HEK293 (cell line): ENCODE measurements around the gene LNP1.

Experiments
- CTCF ChIA-PET: fragments of 350-600 bp; formaldehyde crosslinking; extraction: SDS; loops from one replicate; lab custom pipeline; 2021; ENCODE audit warnings: antibody characterized with exemption; lab: Yijun Ruan, JAX
- POLR2A ChIA-PET: fragments of 300-600 bp; formaldehyde crosslinking; extraction: SDS; loops from one replicate; lab custom pipeline; 2020; ENCODE audit warnings: antibody characterized with exemption, inconsistent platforms; lab: Yijun Ruan, JAX
- H3K27ac ChIP-seq: fragments of 200-500 bp; sonication (Bioruptor generic); 2 replicates; pipeline ENCODE4 v1.5.1; 2014; ENCODE audit warnings: low read depth, low read length, control low read depth, inconsistent platforms; ENCODE audit errors: extremely low read depth
- H3K36me3 ChIP-seq, 2 experiments: fragments of 200-500 bp in 1 of 2; sonication (Bioruptor generic) in 1 of 2; 1 replicate in 1 of 2; 2 replicates in 1 of 2; pipeline ENCODE4 v1.5.1; 2014 to 2017; ENCODE audit warnings: inconsistent platforms in 2 of 2, low read length in 2 of 2; ENCODE audit not compliant: control insufficient read depth in 2 of 2, insufficient read depth in 1 of 2
- H3K4me1 ChIP-seq: fragments of 200-500 bp; sonication (Bioruptor generic); 2 replicates; pipeline ENCODE4 v1.5.1; 2014; ENCODE audit warnings: mild to moderate bottlenecking, low read length, inconsistent platforms; ENCODE audit not compliant: control insufficient read depth, insufficient read depth
- H3K4me3 ChIP-seq: 2 replicates; pipeline ENCODE4 v1.5.1; 2011; ENCODE audit warnings: low read depth, mild to moderate bottlenecking, control low read depth, low read length, moderate library complexity
- H3K9me3 ChIP-seq: fragments of 200-500 bp; sonication (Bioruptor generic); 2 replicates; pipeline ENCODE4 v1.5.1; 2014; ENCODE audit warnings: low read depth, low read length, inconsistent platforms; ENCODE audit not compliant: control insufficient read depth, insufficient read depth
- BCL11B ChIP-seq: fragments of 450-650 bp; formaldehyde crosslinking; IDR thresholded peaks from 2 replicates; pipeline ENCODE4 v1.5.1; 2016; ENCODE audit warnings: low read depth, missing biosample characterization, missing genetic modification characterization
- CTCF ChIP-seq: fragments of 450-650 bp; formaldehyde crosslinking; IDR thresholded peaks from 2 replicates; pipeline ENCODE4 v1.5.1; 2016; ENCODE audit warnings: missing biosample characterization, missing genetic modification characterization
- GFI1B ChIP-seq: fragments of 450-650 bp; formaldehyde crosslinking; IDR thresholded peaks from 2 replicates; pipeline ENCODE4 v1.5.1; 2016; ENCODE audit warnings: missing biosample characterization, missing genetic modification characterization
- GLI4 ChIP-seq: fragments of 450-650 bp; formaldehyde crosslinking; IDR thresholded peaks from 2 replicates; pipeline ENCODE4 v1.5.1; 2016; ENCODE audit warnings: missing biosample characterization, missing genetic modification characterization
- GLIS1 ChIP-seq: fragments of 450-650 bp; formaldehyde crosslinking; IDR thresholded peaks from 2 replicates; pipeline ENCODE4 v1.5.1; 2016; ENCODE audit warnings: missing biosample characterization, missing genetic modification characterization
- INSM2 ChIP-seq: fragments of 450-650 bp; formaldehyde crosslinking; IDR thresholded peaks from 2 replicates; pipeline ENCODE4 v1.5.1; 2016; ENCODE audit warnings: missing biosample characterization, missing genetic modification characterization
- MEIS1 ChIP-seq: sonication (generic); formaldehyde crosslinking; IDR thresholded peaks from 2 replicates; pipeline ENCODE4 v1.8.1; 2022; ENCODE audit warnings: missing genetic modification reagents, mild to moderate bottlenecking, borderline replicate concordance
- MZF1 ChIP-seq: fragments of 450-650 bp; formaldehyde crosslinking; IDR thresholded peaks from 2 replicates; pipeline ENCODE4 v1.5.1; 2017; ENCODE audit warnings: missing biosample characterization, missing genetic modification characterization, borderline replicate concordance
- OVOL3 ChIP-seq: fragments of 450-650 bp; formaldehyde crosslinking; IDR thresholded peaks from 2 replicates; pipeline ENCODE4 v1.5.1; 2016; ENCODE audit warnings: missing biosample characterization, missing genetic modification characterization
- PRDM10 ChIP-seq: fragments of 450-650 bp; formaldehyde crosslinking; IDR thresholded peaks from 2 replicates; pipeline ENCODE4 v1.5.1; 2016; ENCODE audit warnings: missing biosample characterization, missing genetic modification characterization
- ZBTB10 ChIP-seq: fragments of 450-650 bp; formaldehyde crosslinking; IDR thresholded peaks from 2 replicates; pipeline ENCODE4 v1.5.1; 2016; ENCODE audit warnings: missing biosample characterization, missing genetic modification characterization
- ZBTB17 ChIP-seq: fragments of 450-650 bp; formaldehyde crosslinking; IDR thresholded peaks from 2 replicates; pipeline ENCODE4 v1.5.1; 2016; ENCODE audit warnings: missing biosample characterization, missing genetic modification characterization
- ZBTB20 ChIP-seq: fragments of 450-650 bp; formaldehyde crosslinking; IDR thresholded peaks from 2 replicates; pipeline ENCODE4 v1.5.1; 2016; ENCODE audit warnings: missing biosample characterization, missing genetic modification characterization
- ZBTB21 ChIP-seq: fragments of 450-650 bp; formaldehyde crosslinking; IDR thresholded peaks from 2 replicates; pipeline ENCODE4 v1.5.1; 2017; ENCODE audit warnings: missing biosample characterization, missing genetic modification characterization
- ZFP41 ChIP-seq: fragments of 450-650 bp; formaldehyde crosslinking; IDR thresholded peaks from 2 replicates; pipeline ENCODE4 v1.5.1; 2016; ENCODE audit warnings: missing biosample characterization, missing genetic modification characterization, borderline replicate concordance
- ZNF146 ChIP-seq: fragments of 450-650 bp; formaldehyde crosslinking; IDR thresholded peaks from 2 replicates; pipeline ENCODE4 v1.5.1; 2016; ENCODE audit warnings: missing biosample characterization, missing genetic modification characterization
- ZNF2 ChIP-seq: fragments of 450-650 bp; formaldehyde crosslinking; IDR thresholded peaks from 2 replicates; pipeline ENCODE4 v1.5.1; 2016; ENCODE audit warnings: missing biosample characterization, missing genetic modification characterization
- ZNF24 ChIP-seq: fragments of 450-650 bp; formaldehyde crosslinking; IDR thresholded peaks from 2 replicates; pipeline ENCODE4 v1.5.1; 2016; ENCODE audit warnings: missing biosample characterization, missing genetic modification characterization
- ZNF311 ChIP-seq: fragments of 450-650 bp; formaldehyde crosslinking; IDR thresholded peaks from 2 replicates; pipeline ENCODE4 v1.5.1; 2017; ENCODE audit warnings: missing biosample characterization, missing genetic modification characterization, borderline replicate concordance
- ZNF341 ChIP-seq: fragments of 450-650 bp; formaldehyde crosslinking; IDR thresholded peaks from 2 replicates; pipeline ENCODE4; 2016; ENCODE audit warnings: low read depth, missing biosample characterization, missing genetic modification characterization
- ZNF501 ChIP-seq: fragments of 450-650 bp; formaldehyde crosslinking; IDR thresholded peaks from 2 replicates; pipeline ENCODE4 v1.5.1; 2016; ENCODE audit warnings: missing biosample characterization, missing genetic modification characterization
- ZNF514 ChIP-seq: fragments of 450-650 bp; formaldehyde crosslinking; IDR thresholded peaks from 2 replicates; pipeline ENCODE4 v1.5.1; 2016; ENCODE audit warnings: missing biosample characterization, missing genetic modification characterization
- ZNF544 ChIP-seq: fragments of 450-650 bp; formaldehyde crosslinking; IDR thresholded peaks from 2 replicates; pipeline ENCODE4 v1.5.0; 2017; ENCODE audit warnings: missing biosample characterization, missing genetic modification characterization
- ZNF585B ChIP-seq: fragments of 450-650 bp; formaldehyde crosslinking; IDR thresholded peaks from 2 replicates; pipeline ENCODE4 v1.5.1; 2016; ENCODE audit warnings: missing biosample characterization, missing genetic modification characterization
- ZNF600 ChIP-seq: fragments of 450-650 bp; formaldehyde crosslinking; IDR thresholded peaks from 2 replicates; pipeline ENCODE4 v1.5.1; 2016; ENCODE audit warnings: missing biosample characterization, missing genetic modification characterization
- ZNF623 ChIP-seq: fragments of 450-650 bp; formaldehyde crosslinking; IDR thresholded peaks from 2 replicates; pipeline ENCODE4 v1.5.1; 2016; ENCODE audit warnings: missing biosample characterization, missing genetic modification characterization
- ZNF626 ChIP-seq: fragments of 450-650 bp; sonication (Bioruptor Pico); formaldehyde crosslinking; IDR thresholded peaks from 2 replicates; pipeline ENCODE4 v1.5.1; 2018; ENCODE audit warnings: missing biosample characterization, missing genetic modification characterization, inconsistent platforms

LNP1 gene

GRCh38 chr3:100400419-100400779, 940 bp upstream of the LNP1 start:
- ChIA-PET CTCF (no interaction called here), POLR2A (interaction anchor here (1.5 kb wide), 1 partner anchor 20 kb away, joined by 3 read pairs; no protein-coding TSS in a partner anchor)
- Histone ChIP-seq H3K4me3 (peak overlapping the region; percentile 99), H3K4me1 (no peaks in the 10 kb centered on the region), H3K9me3 (no peaks in the 10 kb centered on the region), H3K36me3 (no peaks in the 10 kb centered on the region), H3K27ac (peak overlapping the region; percentile 13; the same call in 1 of the 2 replicates)
- no peak for TF ChIP-seq ZFP41 (tag by site-specific recombination)
- peak; percentile 21; the same call in 1 of the 2 replicates for TF ChIP-seq CTCF (tag by site-specific recombination)
- TF ChIP-seq OVOL3 (tag by site-specific recombination), result no peak
- TF ChIP-seq ZNF341 (tag by site-specific recombination), result no peak
- no peak for TF ChIP-seq MZF1 (tag by site-specific recombination)
- no peak for TF ChIP-seq MEIS1

GRCh38 chr3:100401674-100402041, 319 bp downstream of the LNP1 start:
- ChIA-PET POLR2A (interaction anchor here (0.6 to 1.5 kb wide), 8 partner anchors 10 to 141 kb away, joined by 3 to 5 read pairs (median 3); partner anchors contain the start of genes TBC1D23 and TMEM45A), CTCF (interaction anchor here (1.2 kb wide), 1 partner anchor 188 kb away, joined by 3 read pairs; no protein-coding TSS in a partner anchor)
- Histone ChIP-seq H3K4me3 (peak overlapping the region; percentile 99), H3K9me3 (no peaks in the 10 kb centered on the region), H3K27ac (peak overlapping the region; percentile 13; the same call in 1 of the 2 replicates), H3K4me1 (no peaks in the 10 kb centered on the region), H3K36me3 (no peaks in the 10 kb centered on the region)
- TF ChIP-seq BCL11B (tag by site-specific recombination), result peak; percentile 32; the same call in 1 of the 2 replicates
- TF ChIP-seq ZBTB21 (tag by site-specific recombination), result no peak
- TF ChIP-seq ZBTB17 (tag by site-specific recombination), result peak; percentile 58
- TF ChIP-seq ZNF585B (tag by site-specific recombination), result no peak
- TF ChIP-seq ZNF501, result peak; percentile 75; the same call in 1 of the 2 replicates
- peak; percentile 71 for TF ChIP-seq GLIS1 (tag by site-specific recombination)
- no peak for TF ChIP-seq ZNF146 (tag by site-specific recombination)
- TF ChIP-seq ZNF311, result no peak
- 0 out of 2 replicates have a peak, but pooled peaks have one; percentile 20 for TF ChIP-seq ZNF24 (tag by site-specific recombination)
- TF ChIP-seq GLI4 (tag by site-specific recombination), result no peak
- TF ChIP-seq PRDM10 (tag by site-specific recombination), result peak; percentile 33; the same call in 1 of the 2 replicates
- no peak for TF ChIP-seq ZBTB20 (tag by site-specific recombination)
- no peak for TF ChIP-seq GFI1B (tag by site-specific recombination)
- 0 out of 2 replicates have a peak, but pooled peaks have one; percentile 24 for TF ChIP-seq ZNF2 (tag by site-specific recombination)
- TF ChIP-seq INSM2 (tag by site-specific recombination), result no peak
- TF ChIP-seq ZNF623 (tag by site-specific recombination), result no peak
- no peak for TF ChIP-seq ZNF626 (tag by site-specific recombination)
- TF ChIP-seq ZBTB10 (tag by site-specific recombination), result no peak
- TF ChIP-seq ZNF514 (tag by site-specific recombination), result no peak
- TF ChIP-seq ZNF600, result peak; percentile 34; the same call in 1 of the 2 replicates
- no peak for TF ChIP-seq ZNF544 (tag by site-specific recombination)
